NCI-H2107 treated with DMSO at 0.1 percent for 48 hours (cell line): ENCODE measurements around the gene SESN1.
A peak's percentile ranks its signal among the peaks of the same experiment; 100 is the strongest.

Experiments
- DNase-seq: peaks from one replicate; lab custom pipeline; 2025; ENCODE audit not compliant: unreplicated experiment; lab: John Stamatoyannopoulos, UW

The SESN1 gene

GRCh38 chr6:109062216-109062615 is 32.4 kb downstream of the SESN1 start:
- no peak for DNase-seq

- DNase-seq: no peak
Measured at GRCh38 chr6:109060571-109060970, 34.1 kb downstream of the SESN1 start.

- DNase-seq: no peak
Measured at GRCh38 chr6:109059571-109060021, 35.0 kb downstream of the SESN1 start.

GRCh38 chr6:109059153-109059552 is 35.5 kb downstream of the SESN1 start:
- DNase-seq: no peak

- no peak for DNase-seq
Measured at GRCh38 chr6:109058620-109059019, 36.0 kb downstream of the SESN1 start.

- no peak for DNase-seq
Measured at GRCh38 chr6:109056661-109057060, 38.0 kb downstream of the SESN1 start.

- DNase-seq: no peak
Measured at GRCh38 chr6:109055771-109056235, 38.8 kb downstream of the SESN1 start.

GRCh38 chr6:109053336-109053735 is 41.3 kb downstream of the SESN1 start:
- DNase-seq: no peak

- no peak for DNase-seq
Measured at GRCh38 chr6:109052852-109053251, 41.8 kb downstream of the SESN1 start.

- no peak for DNase-seq
Measured at GRCh38 chr6:109052018-109052651, 42.5 kb downstream of the SESN1 start.

- DNase-seq: no peak
Measured at GRCh38 chr6:109051301-109052017, 43.2 kb downstream of the SESN1 start.

- DNase-seq: no peak
Measured at GRCh38 chr6:109050447-109051102, 44.1 kb downstream of the SESN1 start.

GRCh38 chr6:109050012-109050411 is 44.6 kb downstream of the SESN1 start:
- no peak for DNase-seq

- no peak for DNase-seq
Measured at GRCh38 chr6:109048670-109049415, 45.8 kb downstream of the SESN1 start.

GRCh38 chr6:109048176-109048575 is 46.5 kb downstream of the SESN1 start:
- no peak for DNase-seq

- DNase-seq: no peak
Measured at GRCh38 chr6:109045493-109045892, 49.2 kb downstream of the SESN1 start.

GRCh38 chr6:109039795-109040194 is 54.9 kb downstream of the SESN1 start:
- no peak for DNase-seq

GRCh38 chr6:109038837-109039398 is 55.7 kb downstream of the SESN1 start:
- no peak for DNase-seq

GRCh38 chr6:109036574-109037294 is 57.9 kb downstream of the SESN1 start:
- peak; percentile 64 for DNase-seq

- no peak for DNase-seq
Measured at GRCh38 chr6:109034526-109034925, 60.1 kb downstream of the SESN1 start.
